ENCODE data around the gene CPA3.

CPA3 gene, protein sequence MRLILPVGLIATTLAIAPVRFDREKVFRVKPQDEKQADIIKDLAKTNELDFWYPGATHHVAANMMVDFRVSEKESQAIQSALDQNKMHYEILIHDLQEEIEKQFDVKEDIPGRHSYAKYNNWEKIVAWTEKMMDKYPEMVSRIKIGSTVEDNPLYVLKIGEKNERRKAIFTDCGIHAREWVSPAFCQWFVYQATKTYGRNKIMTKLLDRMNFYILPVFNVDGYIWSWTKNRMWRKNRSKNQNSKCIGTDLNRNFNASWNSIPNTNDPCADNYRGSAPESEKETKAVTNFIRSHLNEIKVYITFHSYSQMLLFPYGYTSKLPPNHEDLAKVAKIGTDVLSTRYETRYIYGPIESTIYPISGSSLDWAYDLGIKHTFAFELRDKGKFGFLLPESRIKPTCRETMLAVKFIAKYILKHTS

GRCh38 chr3:148865049-148865448, at the start of gene CPA3:
Gene CPA3, plus strand, starts transcription at chr3:148865296. Its CDS starts 12 bp downstream, at chr3:148865308.
- DNase-seq, result peak in 1 of 2 donors; percentile 74

DNA sequence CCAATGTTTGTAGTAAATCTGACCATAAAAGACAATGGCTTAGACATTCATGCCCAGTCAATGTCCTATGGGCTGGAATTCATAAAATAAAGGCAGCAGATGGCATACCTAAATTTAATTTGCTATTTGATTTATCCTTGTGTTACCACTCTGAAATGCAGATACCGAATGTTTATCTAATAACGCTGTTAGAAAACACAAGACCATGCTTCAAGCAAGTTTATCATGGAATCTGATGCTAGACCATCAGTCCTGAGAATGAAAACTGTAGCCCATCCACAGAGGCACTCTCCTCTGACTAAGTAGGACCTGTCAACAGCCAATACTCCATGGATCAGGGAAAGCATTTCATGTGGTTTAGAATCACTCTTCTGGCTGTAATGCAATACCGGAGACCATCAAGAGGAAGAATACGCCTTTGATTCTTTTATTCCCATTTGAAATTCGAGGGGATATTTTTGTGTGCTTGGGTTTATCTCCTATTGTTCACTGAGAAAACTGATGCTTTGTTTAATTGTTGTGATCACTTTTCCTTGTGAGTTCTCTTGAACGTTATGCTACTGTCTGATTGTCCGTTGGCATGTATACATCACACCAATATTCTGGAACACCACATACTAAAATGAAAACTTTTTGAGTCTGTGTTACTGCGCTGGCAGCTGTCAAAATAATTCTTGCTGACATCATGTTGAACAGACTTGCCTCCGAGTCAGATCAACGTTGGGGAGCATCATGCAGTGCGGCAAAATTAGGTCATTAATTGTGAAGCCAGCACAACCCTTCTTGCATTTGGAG, 49.6 kb upstream of the CPA3 start:
- no peak for DNase-seq

DNA sequence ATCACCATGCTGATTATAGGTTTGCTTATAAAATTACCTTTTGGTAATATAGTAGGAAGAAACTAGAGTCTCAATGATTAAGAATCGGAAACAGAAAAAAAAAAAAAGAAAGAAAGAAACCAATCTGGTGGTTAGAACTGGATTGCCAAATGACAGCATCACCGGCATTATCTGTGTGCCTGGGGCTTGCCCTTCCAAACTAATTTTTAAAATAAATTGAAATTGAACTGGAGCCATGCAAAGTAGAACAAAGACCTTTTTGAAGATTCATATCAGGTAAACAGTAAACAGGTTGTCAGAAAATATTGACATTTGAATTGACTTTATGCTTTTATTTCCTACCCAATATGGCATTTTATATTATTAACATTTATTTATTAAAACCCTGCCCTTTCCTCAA, 48.7 kb upstream of the CPA3 start:
- DNase-seq, result no peak

DNA sequence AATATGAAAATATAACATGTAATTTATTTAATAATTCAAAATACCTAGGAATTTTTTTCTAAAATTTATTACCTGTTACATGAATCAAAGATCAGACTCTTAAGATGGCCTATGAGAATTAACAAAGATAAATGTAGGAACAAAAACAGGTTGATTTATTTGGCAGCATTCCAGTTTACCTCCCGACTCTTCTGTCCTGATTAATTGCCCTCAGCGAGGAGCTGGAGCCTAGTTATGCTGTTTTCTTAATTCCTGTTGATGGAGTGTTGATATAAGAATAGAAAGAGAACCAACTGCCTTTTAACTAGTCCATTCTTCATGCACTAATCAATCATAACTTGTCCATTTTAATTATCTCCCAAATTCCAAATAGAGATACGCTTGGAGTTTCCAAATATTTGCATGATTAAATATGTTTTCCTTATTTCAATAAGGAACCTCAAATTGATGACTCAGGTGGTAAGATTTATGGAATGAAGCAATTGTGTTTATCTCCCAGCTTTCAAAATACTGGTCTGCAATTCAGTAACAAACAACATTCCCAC, 48.0 kb upstream of the CPA3 start:
- DNase-seq, result no peak

GRCh38 chr3:148820361-148821245, 44.5 kb upstream of the CPA3 start:
- no peak for DNase-seq

DNA sequence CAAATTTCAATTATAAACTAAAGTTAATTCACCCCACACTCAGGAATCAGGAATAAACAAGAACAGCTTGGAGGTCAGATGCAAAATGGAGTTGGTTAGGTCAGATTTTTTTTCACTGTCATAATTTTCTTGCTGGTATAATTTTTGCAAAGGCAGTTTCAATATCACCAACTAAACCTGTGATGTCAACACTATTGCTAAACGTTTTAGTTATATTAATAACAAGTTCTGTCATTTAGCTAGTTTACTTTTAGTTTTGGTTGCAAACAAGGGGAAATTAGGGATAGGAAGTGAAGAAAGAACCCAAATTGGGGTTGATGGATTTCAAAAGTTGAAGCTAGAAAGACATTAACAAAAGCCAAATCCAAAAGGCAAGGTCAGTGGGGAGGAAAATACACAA, 42.1 kb upstream of the CPA3 start:
- no peak for DNase-seq

DNA sequence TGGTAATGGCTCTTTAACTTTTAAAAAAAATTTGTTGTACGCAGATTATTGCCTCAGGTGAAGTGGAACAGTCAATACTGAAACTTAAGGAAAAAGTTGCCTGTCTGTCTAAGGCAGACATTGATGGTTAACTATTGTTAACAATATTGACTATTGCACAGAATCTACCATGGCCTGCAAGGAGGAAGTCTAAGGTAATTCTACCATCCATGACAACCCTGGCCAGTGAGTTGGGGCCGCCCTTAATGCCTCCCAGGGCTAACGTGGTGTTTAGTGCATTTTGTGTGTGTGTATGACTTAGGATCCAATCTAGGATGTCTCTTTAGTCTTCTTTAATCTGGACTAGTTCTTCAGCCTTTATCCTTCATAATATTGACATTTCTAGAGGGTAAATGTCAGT, 39.6 kb upstream of the CPA3 start:
- no peak for DNase-seq

GRCh38 chr3:148827585-148827984, 37.5 kb upstream of the CPA3 start, which contains the start of gene CPB1:
Gene CPB1, plus strand, starts transcription at chr3:148827811. Its CDS starts 13 bp downstream, at chr3:148827824.
- no peak for DNase-seq

DNA sequence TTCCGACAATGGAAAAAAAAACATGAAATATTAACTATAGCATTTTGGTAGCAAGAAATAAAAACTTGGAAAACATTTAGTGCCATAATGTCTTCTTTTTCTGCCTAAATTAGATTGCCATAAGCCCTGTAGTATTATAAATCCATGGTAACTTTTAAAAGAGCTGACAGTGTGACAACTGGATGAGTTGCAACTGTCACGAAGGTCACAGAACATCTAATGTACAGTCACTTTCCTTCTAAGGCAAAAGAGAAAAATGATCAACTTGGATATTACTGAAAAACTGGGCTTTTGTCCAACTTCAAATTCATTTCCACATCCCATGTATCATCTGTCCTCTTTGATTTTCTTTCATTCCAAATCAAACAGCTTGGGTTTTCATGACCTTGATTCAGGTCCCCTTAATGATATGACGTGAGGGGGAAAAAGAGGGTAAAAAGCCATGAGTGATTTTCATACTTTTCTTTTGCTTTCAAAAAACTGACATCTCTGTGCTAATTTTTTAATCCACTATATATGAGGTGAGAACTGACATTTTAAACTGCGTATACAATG, 36.9 kb upstream of the CPA3 start:
- DNase-seq, result no peak

- DNase-seq, result no peak
These were observed 35.2 kb upstream of the CPA3 start for GRCh38 chr3:148829926-148830325.

- no peak for DNase-seq
These were observed 31.9 kb upstream of the CPA3 start for GRCh38 chr3:148833223-148833622.

- no peak for DNase-seq
These were observed 25.3 kb upstream of the CPA3 start for GRCh38 chr3:148839805-148840204.

GRCh38 chr3:148840451-148840850, 24.6 kb upstream of the CPA3 start:
- DNase-seq, result no peak

GRCh38 chr3:148845756-148846395, 19.2 kb upstream of the CPA3 start:
- no peak for DNase-seq

GRCh38 chr3:148847351-148847750, 17.7 kb upstream of the CPA3 start:
- DNase-seq, result no peak

DNA sequence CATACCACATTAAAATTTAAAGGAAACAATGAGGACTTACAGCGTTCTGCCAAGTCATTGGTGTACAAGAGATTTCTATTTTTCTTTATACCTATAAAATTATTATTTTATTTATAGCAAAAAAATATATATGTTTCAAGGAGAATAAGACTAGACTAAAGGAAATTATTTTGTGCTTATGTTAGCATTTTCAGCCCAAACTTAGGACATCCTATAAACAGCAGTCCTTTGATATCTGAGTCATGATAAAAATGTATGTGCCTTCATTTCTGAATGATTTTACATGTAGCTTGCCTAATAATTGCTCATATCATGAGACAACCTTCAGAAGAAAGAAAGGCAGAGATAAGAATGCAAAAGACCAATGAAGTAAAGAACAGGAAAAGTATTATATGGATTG, 16.7 kb upstream of the CPA3 start:
- DNase-seq, result no peak

DNA sequence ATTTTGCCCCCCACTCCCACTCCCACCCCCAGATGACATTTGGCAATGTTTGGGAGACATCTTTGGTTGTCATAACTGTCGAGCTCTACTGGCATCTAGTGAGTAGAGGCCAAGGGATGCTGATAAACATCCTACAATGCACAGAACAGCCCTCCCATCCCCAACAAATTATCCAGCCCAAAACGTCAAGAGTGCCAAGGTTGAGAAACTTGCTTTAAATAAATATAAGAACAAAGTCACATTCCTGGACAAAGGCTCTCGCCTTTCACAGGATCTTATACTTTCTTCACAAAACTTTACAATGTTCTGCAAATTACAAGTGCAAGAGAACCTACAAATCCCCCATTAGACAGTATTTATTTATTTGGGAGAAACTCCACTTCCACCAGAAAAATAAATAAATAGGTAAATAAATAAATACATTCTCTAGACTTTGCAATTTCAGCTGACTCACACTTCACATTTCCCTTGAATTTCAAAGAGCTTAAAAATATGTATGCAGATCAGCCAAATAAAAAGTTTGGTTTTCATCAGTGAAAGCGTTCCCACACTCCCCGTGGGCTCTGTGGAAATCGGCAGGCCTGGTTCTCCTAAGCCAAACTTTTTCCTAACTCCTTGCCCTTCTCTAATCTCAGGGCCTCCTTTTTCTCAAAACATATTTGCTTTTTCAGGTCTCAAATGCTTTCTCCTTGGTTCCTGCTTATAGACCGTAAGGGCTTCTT, 12.7 kb upstream of the CPA3 start:
- no peak for DNase-seq

DNA sequence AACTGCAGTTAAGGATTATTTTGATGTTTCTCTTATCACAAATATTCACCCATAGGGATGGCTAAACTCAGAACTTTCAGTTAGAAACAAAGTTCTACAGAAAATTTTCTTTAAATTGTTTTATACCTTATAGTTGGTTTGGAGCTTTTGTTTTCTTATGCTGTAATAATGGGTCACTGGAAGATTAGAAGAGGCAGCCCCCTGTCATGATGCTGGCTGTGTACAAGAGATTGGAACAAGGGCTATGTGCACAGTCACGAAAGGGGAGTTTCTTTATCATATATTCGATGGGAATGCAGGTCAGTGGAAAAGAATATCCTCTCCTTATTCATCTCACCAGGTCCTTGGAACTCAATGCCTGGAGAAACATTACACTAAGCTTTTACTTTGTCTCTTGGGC, 12.0 kb upstream of the CPA3 start:
- no peak for DNase-seq

DNA sequence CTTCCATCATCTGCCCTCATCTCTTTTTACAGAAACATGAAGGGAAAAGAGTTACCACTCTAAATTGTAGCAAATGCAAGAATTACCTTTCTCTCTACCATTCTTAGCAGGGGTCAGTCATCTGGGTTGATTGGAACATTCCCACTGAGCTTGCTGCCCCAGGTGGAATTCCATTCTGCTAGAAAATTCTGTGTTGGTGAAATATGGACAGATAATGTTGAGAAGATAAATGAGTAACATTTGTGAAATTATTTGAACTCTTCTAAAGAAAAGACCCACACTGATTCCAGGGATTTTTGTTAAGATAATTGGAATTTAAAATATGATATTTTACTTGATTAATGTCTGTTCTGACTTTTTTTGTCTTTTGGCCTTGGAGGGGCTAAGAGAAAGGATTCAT, 11.0 kb upstream of the CPA3 start:
- no peak for DNase-seq

DNA sequence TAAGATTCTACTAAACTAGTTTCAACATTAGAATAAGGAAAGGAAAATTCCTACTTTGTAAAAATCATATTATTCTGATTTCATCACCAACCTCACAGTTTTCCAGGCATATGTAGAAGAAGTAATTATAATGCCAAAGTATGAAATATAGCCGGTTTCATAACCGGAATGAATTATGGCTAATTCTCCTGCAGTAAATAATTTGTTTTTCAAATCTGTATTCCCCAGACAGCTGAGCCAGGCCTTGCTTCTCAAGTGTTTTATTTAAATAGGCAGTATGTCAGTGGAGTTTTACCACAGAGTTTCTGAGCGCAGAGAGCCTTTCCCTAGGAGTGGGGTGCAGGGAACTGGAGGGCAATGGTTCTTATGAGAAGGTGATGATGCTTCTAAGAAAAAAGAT, 8.7 kb upstream of the CPA3 start:
- DNase-seq, result no peak

DNA sequence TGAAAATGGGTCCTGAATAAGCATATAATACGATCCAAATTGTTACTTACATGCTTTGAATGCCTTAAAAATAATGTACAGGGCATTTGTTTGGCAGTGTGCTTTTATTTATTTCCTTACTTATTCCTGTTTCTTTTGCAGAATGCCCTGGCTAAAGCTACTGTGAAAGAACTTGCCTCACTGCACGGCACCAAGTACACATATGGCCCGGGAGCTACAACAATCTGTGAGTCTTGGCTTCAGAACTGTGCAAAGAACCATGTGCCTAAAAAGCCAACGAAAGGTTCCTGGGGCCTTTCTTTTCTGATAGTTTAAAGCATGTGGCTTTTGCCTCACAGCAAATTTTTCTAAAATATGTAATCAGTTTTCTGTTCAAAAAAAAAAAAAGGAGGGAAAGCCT, 7.8 kb upstream of the CPA3 start:
- DNase-seq, result no peak

Measured in bone marrow (tissue), 2 donors.